Body of pancreas (tissue), 4 donors: ENCODE data around the gene RBL2.

ENCODE experiments used
- CTCF ChIP-seq, 7 experiments: fragments of 450-650 bp in 4 of 7; fragments of 200-600 bp in 3 of 7; sonication (generic) in 3 of 7; IDR thresholded peaks; one replicate each; pipeline ENCODE4 v1.5.1; 2016 to 2019; ENCODE audit warnings: antibody characterized with exemption in 7 of 7
- POLR2A ChIP-seq, 3 donors: fragments of 450-650 bp; IDR thresholded peaks; one replicate each; pipeline ENCODE4 v1.6.1; 2016; ENCODE audit warnings: antibody characterized with exemption in 3 of 3, mild to moderate bottlenecking in 2 of 3

GRCh38 chr16:53502331-53503269, 68.3 kb downstream of the RBL2 start, which contains the start of gene AKTIP:
- TF ChIP-seq POLR2A (IDR thresholded peaks at IDR 0.05), result peak in 2 of 3 donors; percentile 19 to 26
- TF ChIP-seq CTCF (IDR thresholded peaks at IDR 0.05), result no peak
